Stomach (tissue), 9 donors: ENCODE measurements around the gene DNAJC25. TPM values are rescaled to one million over a fixed set of nuclear protein-coding genes. Genes with fewer than 3 reads are reported as not detected.

Source experiments
- DNase-seq, 2 donors: peaks; one replicate each; pipeline versions ENCODE4 v3.0.0 to v3.0.0-alpha.2; 2013 to 2019
- H3K27ac ChIP-seq, 5 donors: fragments of 200-600 bp in 4 of 5; sonication (generic) in 4 of 5; one replicate each; pipeline ENCODE4 v1.5.1; 2013 to 2019; ENCODE audit warnings: mild to moderate bottlenecking in 1 of 5, moderate library complexity in 1 of 5
- H3K27me3 ChIP-seq, 3 donors: fragments of 200-600 bp; sonication (generic); one replicate each; pipeline ENCODE4 v1.5.1; 2017 to 2019; ENCODE audit warnings: mixed run types in 1 of 3
- H3K36me3 ChIP-seq, 4 donors: fragments of 200-600 bp; sonication (generic); 1 replicate in 3 of 4; 2 replicates in 1 of 4; pipeline ENCODE4 v1.5.1; 2016 to 2019
- H3K4me1 ChIP-seq, 4 donors: fragments of 200-600 bp; sonication (generic); one replicate each; pipeline ENCODE4 v1.5.1; 2016 to 2019
- H3K4me3 ChIP-seq, 4 donors: fragments of 200-600 bp; sonication (generic) in 3 of 4; one replicate each; pipeline ENCODE4 v1.5.1; 2016 to 2019; ENCODE audit warnings: mild to moderate bottlenecking in 1 of 4
- H3K9me3 ChIP-seq, 4 donors: fragments of 200-600 bp; sonication (generic); one replicate each; pipeline ENCODE4 v1.5.1; 2016 to 2019
- CTCF ChIP-seq, 7 experiments: fragments of 450-650 bp in 4 of 7; fragments of 200-600 bp in 3 of 7; sonication (generic) in 3 of 7; IDR thresholded peaks; one replicate each; pipeline ENCODE4 v1.5.1; 2016 to 2019; ENCODE audit warnings: antibody characterized with exemption in 7 of 7, control low read depth in 2 of 7, mild to moderate bottlenecking in 1 of 7
- EP300 ChIP-seq: sonication (generic); formaldehyde crosslinking; IDR thresholded peaks from one replicate; pipeline ENCODE4 v1.6.1; 2017; ENCODE audit warnings: antibody characterized with exemption
- POLR2A ChIP-seq, 4 donors: fragments of 450-650 bp; IDR thresholded peaks; one replicate each; pipeline ENCODE4 v1.6.1; 2016; ENCODE audit warnings: antibody characterized with exemption in 4 of 4, control low read depth in 2 of 4, mild to moderate bottlenecking in 1 of 4, moderate library complexity in 1 of 4
- POLR2AphosphoS5 ChIP-seq, 3 donors: sonication (generic); formaldehyde crosslinking; IDR thresholded peaks; one replicate each; pipeline ENCODE4 v1.6.1; 2016; ENCODE audit warnings: antibody characterized with exemption in 3 of 3
- WGBS, 5 donors: extraction: QIAGEN DNeasy Blood & Tissue Kit in 3 of 5; methylation state at CpG; one replicate each; pipeline versions ENCODE4 v1.1.5 to v1.1.7; 2013 to 2018; 5-methylcytosine and 5-hydroxymethylcytosine counted together
- intact Hi-C: fragments of 100-400 bp; cut with DNase I; formaldehyde crosslinking; loops from one replicate; pipeline ENCODE4 v1.15.1; 2023; ENCODE audit warnings: low total_unique reads
- polyA plus RNA-seq, 3 donors: library from polyadenylated mRNA; stranded (reverse); fragments of 200-250 nt; gene quantifications; one replicate each; pipeline ENCODE4 v1.2.3, GENCODE V29; 2013
- total RNA-seq, 5 donors: library from RNA; depleted of rRNA; stranded (reverse); fragments of >200 nt; gene quantifications; one replicate each; pipeline versions ENCODE4 v1.1.0 to v1.2.3, GENCODE V29; 2014 to 2016
- donor health status: healthy with polysubstance abuse.
- donor health status: Bipolar disorder and iron deficiency.
- donor health status: healthy.

Gene DNAJC25
- total and polyA plus RNA-seq, 8 donors, result 1.3 to 44.0 (median 4.7) TPM; not detected in 1

- intact Hi-C loops, result no loop called here
Measured at GRCh38 chr9:111646417-111646816, 15.3 kb downstream of the DNAJC25 start.

DNA sequence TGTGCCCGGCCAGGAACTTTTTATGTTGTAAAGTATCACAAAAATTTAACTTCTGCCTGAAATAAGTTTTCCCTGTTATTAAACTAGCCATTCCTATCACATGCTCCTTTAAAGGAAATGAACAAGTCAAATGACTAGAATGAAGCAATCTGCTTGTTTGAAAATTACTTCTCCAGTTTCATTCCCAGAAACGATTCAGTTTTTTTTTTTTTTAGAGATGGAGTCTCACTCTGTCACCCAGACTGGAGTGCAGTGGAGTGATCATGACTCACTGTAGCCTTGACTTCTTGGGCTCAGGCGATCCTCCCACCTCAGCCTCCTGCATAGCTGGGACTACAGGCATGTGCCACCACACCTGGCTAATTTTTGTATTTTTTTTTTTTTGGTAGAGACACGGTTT is 16.9 kb downstream of the DNAJC25 start:
- no peaks in the 10 kb centered on the region for H3K27me3 ChIP-seq
- H3K9me3 ChIP-seq, result no peaks in the 10 kb centered on the region
- no peak overlapping the region for H3K27ac ChIP-seq
- H3K4me1 ChIP-seq, result peaks cover 0 to 6% (median 0%) of the 10 kb centered on the region in 4 donors
- H3K4me3 ChIP-seq, result no peak overlapping the region
- WGBS, 5 donors, result 80 to 90% (median 86%) methylated on average over 4 of the region's 4 CpGs
- intact Hi-C loops, result no loop called here
- no peak for DNase-seq
- H3K36me3 ChIP-seq, result peaks cover 7 to 57% (median 43%) of the 10 kb centered on the region in 4 donors
- no peak for TF ChIP-seq CTCF (IDR thresholded peaks at IDR 0.05)
- no peak for TF ChIP-seq EP300
- no peak for TF ChIP-seq POLR2AphosphoS5 (IDR thresholded peaks at IDR 0.05)
- TF ChIP-seq POLR2A (IDR thresholded peaks at IDR 0.05), result no peak

More at GRCh38 chr9:111646417-111646816, 15.3 kb downstream of the DNAJC25 start:
- no peak for TF ChIP-seq POLR2AphosphoS5 (IDR thresholded peaks at IDR 0.05)
- Histone ChIP-seq H3K4me1 (peaks cover 0 to 6% (median 0%) of the 10 kb centered on the region in 4 donors), H3K27ac (no peak overlapping the region), H3K4me3 (no peak overlapping the region), H3K36me3 (peaks cover 7 to 51% (median 43%) of the 10 kb centered on the region in 4 donors), H3K9me3 (no peaks in the 10 kb centered on the region), H3K27me3 (no peaks in the 10 kb centered on the region)
- WGBS, 5 donors, result 72 to 80% (median 76%) methylated on average over 2 of the region's 2 CpGs
- no peak for DNase-seq

DNA sequence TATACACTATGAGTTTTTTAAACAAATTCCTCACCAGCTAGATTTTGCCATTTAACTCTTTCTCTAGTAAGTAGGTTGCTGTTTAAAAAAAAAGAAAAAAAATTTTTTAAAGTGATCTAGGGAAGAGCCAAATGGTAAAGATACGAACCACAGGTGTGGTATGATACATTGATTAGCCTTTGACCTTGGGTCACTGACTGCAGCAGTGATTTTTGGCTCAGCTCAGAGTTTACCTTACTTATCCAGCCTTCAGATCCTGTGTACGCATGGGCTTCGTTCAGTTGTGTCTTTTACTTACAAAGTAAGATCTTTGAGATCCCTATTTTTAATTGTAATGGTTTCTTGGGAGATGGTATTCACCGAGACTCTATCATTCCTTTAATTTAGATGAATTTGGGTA is 17.9 kb downstream of the DNAJC25 start:
- H3K4me3 ChIP-seq, result no peak overlapping the region
- H3K9me3 ChIP-seq, result no peaks in the 10 kb centered on the region
- WGBS, 5 donors, result 60 to 81% (median 71%) methylated on average over 4 of the region's 4 CpGs
- intact Hi-C loops, result no loop called here
- no peak overlapping the region for H3K27ac ChIP-seq
- no peaks in the 10 kb centered on the region for H3K27me3 ChIP-seq
- peaks cover 7 to 63% (median 50%) of the 10 kb centered on the region in 4 donors for H3K36me3 ChIP-seq
- H3K4me1 ChIP-seq, result peaks cover 0 to 6% (median 0%) of the 10 kb centered on the region in 4 donors
- TF ChIP-seq EP300 (no peak), POLR2AphosphoS5 (IDR thresholded peaks at IDR 0.05) (no peak), CTCF (IDR thresholded peaks at IDR 0.05) (no peak), POLR2A (IDR thresholded peaks at IDR 0.05) (no peak)
- no peak for DNase-seq

DNA sequence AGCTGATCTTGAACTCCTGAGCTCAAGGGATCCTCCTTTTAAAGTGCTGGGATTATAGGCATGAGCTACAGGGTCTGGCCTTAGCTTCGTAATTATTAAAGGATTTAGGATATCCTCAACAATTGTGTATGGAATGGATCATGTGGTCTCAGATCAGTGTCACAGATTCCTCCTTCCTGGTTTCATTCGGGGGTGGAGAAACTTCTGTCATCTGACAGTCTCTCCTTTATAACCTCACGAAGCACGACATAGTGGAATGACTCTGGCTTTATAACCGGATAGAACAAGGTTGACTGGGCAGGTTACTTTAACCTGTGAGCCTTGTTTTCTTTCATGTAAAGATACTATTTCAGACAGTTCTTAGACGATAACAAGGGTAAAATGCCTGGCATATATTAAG is 25.9 kb downstream of the DNAJC25 start:
- intact Hi-C loops, result no loop called here
- H3K27me3 ChIP-seq, result no peaks in the 10 kb centered on the region
- no peak overlapping the region for H3K27ac ChIP-seq
- H3K4me3 ChIP-seq, result no peak overlapping the region
- 61 to 85% (median 73%) methylated on average over 6 of the region's 6 CpGs for WGBS, 5 donors
- no peaks in the 10 kb centered on the region for H3K9me3 ChIP-seq
- H3K36me3 ChIP-seq, result peaks cover 0 to 26% (median 25%) of the 10 kb centered on the region in 4 donors
- DNase-seq, result no peak
- peaks cover 0 to 9% (median 5%) of the 10 kb centered on the region in 4 donors for H3K4me1 ChIP-seq
- TF ChIP-seq POLR2AphosphoS5 (IDR thresholded peaks at IDR 0.05), result no peak
- no peak for TF ChIP-seq CTCF (IDR thresholded peaks at IDR 0.05)
- TF ChIP-seq EP300, result no peak
- no peak for TF ChIP-seq POLR2A (IDR thresholded peaks at IDR 0.05)

GRCh38 chr9:111658943-111659342 is 27.8 kb downstream of the DNAJC25 start:
- TF ChIP-seq POLR2A (IDR thresholded peaks at IDR 0.05) (no peak), POLR2AphosphoS5 (IDR thresholded peaks at IDR 0.05) (no peak), EP300 (no peak), CTCF (IDR thresholded peaks at IDR 0.05) (no peak)
- WGBS, 5 donors, result 60 to 62% (median 61%) methylated on average over 8 of the region's 8 CpGs

More at GRCh38 chr9:111658943-111659342, 27.8 kb downstream of the DNAJC25 start:
- no peaks in the 10 kb centered on the region for H3K9me3 ChIP-seq
- intact Hi-C loops, result no loop called here
- H3K4me1 ChIP-seq, result peaks cover 12 to 27% (median 18%) of the 10 kb centered on the region in 4 donors
- no peak overlapping the region for H3K4me3 ChIP-seq
- DNase-seq, result no peak
- H3K27me3 ChIP-seq, result no peaks in the 10 kb centered on the region
- peaks cover 0 to 16% (median 13%) of the 10 kb centered on the region in 4 donors for H3K36me3 ChIP-seq
- H3K27ac ChIP-seq, result no peak overlapping the region
